Activated naive CD8-positive, alpha-beta T cell treated with anti-CD3 and anti-CD28 coated beads, Interleukin-2, amount 10 ng/mL, durations not matched to agents 7 days and 5 days (primary cell): ENCODE measurements around the gene LSM3. TPM values are rescaled to one million over a fixed set of nuclear protein-coding genes. Genes with fewer than 3 reads are reported as not detected.

Source experiments
- ATAC-seq: fragments of 150-1000 bp; cut with Tn5 transposase; one replicate; pipeline ENCODE4 v1.10.0; 2021; ENCODE audit warnings: low read depth, moderate library complexity
- POLR2A ChIA-PET: fragments of 350-600 bp; sonication (Branson Sonifier 250); formaldehyde crosslinking; loops from one replicate; lab custom pipeline; 2021; ENCODE audit warnings: antibody characterized with exemption; lab: Charles Lee
- DNase-seq: peaks from one replicate; pipeline ENCODE4 v3.0.0; 2021
- H3K27ac Mint-ChIP-seq: one replicate; pipeline ENCODE4 v1.8.0; 2022; ENCODE audit warnings: mild to moderate bottlenecking, mixed read lengths
- H3K27me3 Mint-ChIP-seq: one replicate; pipeline ENCODE4 v1.8.0; 2022; ENCODE audit warnings: mild to moderate bottlenecking, moderate library complexity, mixed read lengths
- H3K36me3 Mint-ChIP-seq: one replicate; pipeline ENCODE4 v1.8.0; 2021; ENCODE audit warnings: mild to moderate bottlenecking, mixed read lengths
- H3K4me1 Mint-ChIP-seq: one replicate; pipeline ENCODE4 v1.8.0; 2021; ENCODE audit warnings: mixed read lengths
- H3K4me3 Mint-ChIP-seq: one replicate; pipeline ENCODE4 v1.8.0; 2022; ENCODE audit warnings: mild to moderate bottlenecking, moderate library complexity, mixed read lengths
- H3K9me3 Mint-ChIP-seq: one replicate; pipeline ENCODE4 v1.8.0; 2021; ENCODE audit warnings: mixed read lengths
- total RNA-seq, 2 experiments: library from RNA; stranded (reverse); gene quantifications; one replicate each; pipeline ENCODE4 v1.2.3, GENCODE V29; 2021

The LSM3 gene
- 10 to 100 TPM; 14.3 to 14.4 TPM for total RNA-seq

DNA sequence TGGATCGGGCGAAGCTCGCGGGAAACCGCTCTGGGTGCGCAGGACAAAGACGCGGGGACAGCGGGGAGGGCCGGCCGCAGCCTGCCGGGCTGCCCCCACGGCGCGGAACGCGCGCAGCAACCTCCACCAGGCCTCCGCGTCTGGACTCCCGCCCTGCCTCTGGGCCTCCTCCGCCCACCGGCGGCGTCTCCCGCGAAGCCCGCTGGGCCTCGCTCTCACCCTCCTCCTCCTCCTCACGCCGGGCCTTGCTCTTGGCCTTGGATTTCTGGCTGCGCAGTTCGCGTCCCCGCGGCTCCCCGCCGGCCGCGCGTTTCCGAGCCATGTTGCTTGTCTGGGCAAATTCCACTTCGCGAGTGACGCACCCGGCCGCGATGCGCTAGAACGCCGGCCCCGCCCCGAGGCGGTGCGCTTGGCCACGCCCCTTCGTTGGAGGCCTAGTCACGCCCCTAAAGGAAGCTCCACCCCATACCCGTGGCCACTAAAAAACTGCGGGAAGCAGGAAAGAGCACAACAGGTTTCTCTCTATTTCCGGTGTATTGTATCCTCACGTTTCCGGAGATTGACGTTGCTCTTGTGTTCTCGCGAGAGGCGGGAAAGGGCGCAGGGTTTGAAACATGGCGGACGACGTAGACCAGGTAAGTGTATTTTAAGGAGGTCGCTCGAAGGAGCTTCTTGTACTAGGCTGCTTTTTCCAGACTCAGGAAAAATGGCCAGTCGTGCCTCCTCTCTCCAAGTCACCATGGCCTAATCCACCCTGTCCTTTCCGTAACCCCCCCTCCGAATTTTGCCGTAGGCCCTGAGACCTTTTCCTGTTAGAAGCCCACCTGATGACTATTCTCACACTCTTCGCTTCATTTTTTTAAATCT, at the start of gene LSM3, which contains the start of gene XPC:
Gene LSM3, plus strand, starts transcription at position 571 of the 867 bp plus-strand sequence. Its CDS starts 44 bp downstream, at position 615.
Gene XPC, minus strand, starts transcription at position 355 of the 867 bp plus-strand sequence. Its CDS starts 33 bp downstream, at position 322.
- ATAC-seq, result peak; percentile 88
- Mint-ChIP-seq H3K36me3 (peaks cover 13% of the 10 kb centered on the region), H3K4me1 (peaks cover 59% of the 10 kb centered on the region), H3K27ac (peak within 1 kb of the TSS; percentile 100), H3K9me3 (no peaks in the 10 kb centered on the region), H3K4me3 (peak within 1 kb of the TSS; percentile 94), H3K27me3 (no peaks in the 10 kb centered on the region)
- DNase-seq, result peak; percentile 99
- POLR2A ChIA-PET, result interaction anchor here (0.7 to 3.4 kb wide), 19 partner anchors 10 to 1516 kb away, joined by 3 to 48 read pairs (median 4); partner anchors contain the start of genes CCDC174, CHCHD4, RBSN and SLC6A6

- Mint-ChIP-seq H3K9me3 (no peaks in the 10 kb centered on the region), H3K4me3 (no peak overlapping the region), H3K36me3 (peaks cover 21% of the 10 kb centered on the region), H3K27ac (no peak overlapping the region), H3K27me3 (no peaks in the 10 kb centered on the region), H3K4me1 (peaks cover 24% of the 10 kb centered on the region)
- DNase-seq (no peak), ATAC-seq (no peak)
- POLR2A ChIA-PET, result no interaction called here
These were observed 49.3 kb upstream of the LSM3 start for GRCh38 chr3:14129296-14129695.

- no peaks in the 10 kb centered on the region for H3K9me3 Mint-ChIP-seq
- peaks cover 24% of the 10 kb centered on the region for H3K4me1 Mint-ChIP-seq
- H3K27me3 Mint-ChIP-seq, result no peaks in the 10 kb centered on the region
- DNase-seq (no peak), ATAC-seq (no peak)
- no peak overlapping the region for H3K27ac Mint-ChIP-seq
- H3K36me3 Mint-ChIP-seq, result peaks cover 21% of the 10 kb centered on the region
- no peak overlapping the region for H3K4me3 Mint-ChIP-seq
- POLR2A ChIA-PET, result no interaction called here
These were observed 48.4 kb upstream of the LSM3 start for GRCh38 chr3:14130230-14130629.

DNA sequence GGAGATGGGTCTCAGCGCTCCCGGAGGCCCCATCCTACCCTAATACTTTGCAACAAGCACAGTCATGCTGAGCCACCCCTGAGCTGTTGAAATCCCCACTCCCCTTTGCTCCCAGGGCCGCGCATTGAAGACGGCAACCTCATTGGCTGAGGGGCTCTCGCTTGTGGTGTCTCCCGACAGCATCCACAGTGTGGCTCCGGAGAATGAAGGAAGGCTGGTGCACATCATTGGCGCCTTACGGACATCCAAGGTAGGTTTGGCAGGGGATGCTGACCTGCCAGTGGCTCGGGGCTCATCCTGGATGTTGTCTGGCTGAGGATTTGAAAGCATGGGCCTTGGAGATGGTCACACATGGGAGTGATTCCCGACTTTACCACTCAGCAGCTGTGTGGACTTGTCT, 47.9 kb upstream of the LSM3 start:
- Mint-ChIP-seq H3K4me1 (peaks cover 23% of the 10 kb centered on the region), H3K36me3 (peaks cover 21% of the 10 kb centered on the region), H3K27me3 (no peaks in the 10 kb centered on the region), H3K9me3 (no peaks in the 10 kb centered on the region), H3K27ac (no peak overlapping the region), H3K4me3 (no peak overlapping the region)
- POLR2A ChIA-PET, result no interaction called here
- ATAC-seq (no peak), DNase-seq (no peak)

DNA sequence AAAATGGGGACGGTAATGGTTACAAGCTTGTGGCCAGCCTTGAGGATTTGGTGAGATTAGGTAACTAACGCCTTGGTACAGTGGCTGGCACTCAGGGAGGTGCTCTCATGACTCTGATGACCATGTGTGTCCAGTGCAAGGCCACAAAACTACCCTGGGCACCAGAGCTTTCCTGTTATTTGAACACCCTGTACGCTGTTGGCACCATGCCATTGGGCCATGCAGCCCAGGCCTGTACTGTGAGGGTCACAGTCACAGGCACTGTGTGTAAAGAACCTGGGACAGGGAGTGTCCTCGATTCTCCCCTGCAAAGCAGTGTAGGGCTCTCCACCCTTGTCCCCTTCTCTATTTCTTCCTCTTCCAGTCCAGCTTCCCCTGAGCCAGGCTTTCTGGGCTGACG, 47.5 kb upstream of the LSM3 start:
- no peak overlapping the region for H3K27ac Mint-ChIP-seq
- POLR2A ChIA-PET, result no interaction called here
- DNase-seq (no peak), ATAC-seq (no peak)
- no peaks in the 10 kb centered on the region for H3K27me3 Mint-ChIP-seq
- peaks cover 24% of the 10 kb centered on the region for H3K36me3 Mint-ChIP-seq
- H3K4me1 Mint-ChIP-seq, result peaks cover 19% of the 10 kb centered on the region
- no peak overlapping the region for H3K4me3 Mint-ChIP-seq
- H3K9me3 Mint-ChIP-seq, result no peaks in the 10 kb centered on the region

- Mint-ChIP-seq H3K4me1 (peaks cover 13% of the 10 kb centered on the region), H3K36me3 (peaks cover 24% of the 10 kb centered on the region), H3K27me3 (no peaks in the 10 kb centered on the region), H3K4me3 (no peak overlapping the region), H3K9me3 (no peaks in the 10 kb centered on the region), H3K27ac (no peak overlapping the region)
- ATAC-seq, result no peak
- DNase-seq, result no peak
- POLR2A ChIA-PET, result no interaction called here
These were observed 46.5 kb upstream of the LSM3 start for GRCh38 chr3:14132120-14132519.

GRCh38 chr3:14132689-14133088, 45.9 kb upstream of the LSM3 start:
- Mint-ChIP-seq H3K27ac (no peak overlapping the region), H3K4me3 (no peak overlapping the region), H3K27me3 (no peaks in the 10 kb centered on the region), H3K4me1 (peaks cover 8% of the 10 kb centered on the region), H3K9me3 (no peaks in the 10 kb centered on the region), H3K36me3 (peaks cover 24% of the 10 kb centered on the region)
- POLR2A ChIA-PET, result no interaction called here
- ATAC-seq, result no peak
- no peak for DNase-seq

GRCh38 chr3:14133188-14133800, 45.3 kb upstream of the LSM3 start:
- Mint-ChIP-seq H3K4me3 (no peak overlapping the region), H3K27ac (no peak overlapping the region), H3K9me3 (no peaks in the 10 kb centered on the region), H3K4me1 (peaks cover 2% of the 10 kb centered on the region), H3K27me3 (no peaks in the 10 kb centered on the region), H3K36me3 (peaks cover 20% of the 10 kb centered on the region)
- DNase-seq, result no peak
- ATAC-seq, result no peak
- POLR2A ChIA-PET, result interaction anchor here (1.7 kb wide), 1 partner anchor 8 kb away, joined by 5 read pairs; the partner anchor contains the start of genes CHCHD4 and TMEM43

- Mint-ChIP-seq H3K9me3 (no peaks in the 10 kb centered on the region), H3K4me1 (no peaks in the 10 kb centered on the region), H3K36me3 (peaks cover 14% of the 10 kb centered on the region), H3K27ac (no peak overlapping the region), H3K4me3 (no peak overlapping the region), H3K27me3 (no peaks in the 10 kb centered on the region)
- no peak for ATAC-seq
- no peak for DNase-seq
- POLR2A ChIA-PET, result interaction anchor here (1.7 kb wide), 1 partner anchor 9 kb away, joined by 5 read pairs; the partner anchor contains the start of genes CHCHD4 and TMEM43
These were observed 44.7 kb upstream of the LSM3 start for GRCh38 chr3:14133876-14134275.

DNA sequence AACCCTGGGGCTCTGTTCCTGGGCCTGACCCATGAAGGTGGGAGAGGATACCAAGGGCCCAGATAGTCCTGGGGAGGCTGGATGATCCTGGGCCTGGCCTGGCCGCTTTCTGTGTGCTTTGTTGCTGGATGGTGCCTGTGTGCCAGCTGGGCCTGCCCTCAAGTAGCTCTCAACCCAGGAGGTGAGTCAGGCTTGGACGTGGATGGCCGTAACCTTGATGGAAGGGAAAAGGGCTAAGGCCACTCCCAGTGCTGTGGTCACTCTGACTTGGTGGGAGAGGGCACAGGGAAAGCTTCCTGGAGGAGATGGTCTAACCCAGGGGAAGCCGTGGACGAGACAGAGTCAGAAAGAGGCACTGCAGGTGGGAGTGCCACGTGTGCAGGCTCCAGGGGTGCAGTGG, 44.3 kb upstream of the LSM3 start:
- H3K27ac Mint-ChIP-seq, result no peak overlapping the region

GRCh38 chr3:14135581-14135980, 43.0 kb upstream of the LSM3 start:
- ATAC-seq (no peak), DNase-seq (no peak)
- POLR2A ChIA-PET, result no interaction called here
- Mint-ChIP-seq H3K27me3 (no peaks in the 10 kb centered on the region), H3K9me3 (no peaks in the 10 kb centered on the region), H3K4me3 (no peak overlapping the region), H3K27ac (no peak overlapping the region), H3K4me1 (no peaks in the 10 kb centered on the region), H3K36me3 (peaks cover 7% of the 10 kb centered on the region)

More for the DNA sequence above, 44.3 kb upstream of the LSM3 start:
- ATAC-seq, result no peak
- Mint-ChIP-seq H3K4me3 (no peak overlapping the region), H3K4me1 (no peaks in the 10 kb centered on the region), H3K27me3 (no peaks in the 10 kb centered on the region), H3K36me3 (peaks cover 12% of the 10 kb centered on the region), H3K9me3 (no peaks in the 10 kb centered on the region)
- DNase-seq, result no peak
- POLR2A ChIA-PET, result interaction anchor here (1.7 kb wide), 1 partner anchor 9 kb away, joined by 5 read pairs; the partner anchor contains the start of genes CHCHD4 and TMEM43

DNA sequence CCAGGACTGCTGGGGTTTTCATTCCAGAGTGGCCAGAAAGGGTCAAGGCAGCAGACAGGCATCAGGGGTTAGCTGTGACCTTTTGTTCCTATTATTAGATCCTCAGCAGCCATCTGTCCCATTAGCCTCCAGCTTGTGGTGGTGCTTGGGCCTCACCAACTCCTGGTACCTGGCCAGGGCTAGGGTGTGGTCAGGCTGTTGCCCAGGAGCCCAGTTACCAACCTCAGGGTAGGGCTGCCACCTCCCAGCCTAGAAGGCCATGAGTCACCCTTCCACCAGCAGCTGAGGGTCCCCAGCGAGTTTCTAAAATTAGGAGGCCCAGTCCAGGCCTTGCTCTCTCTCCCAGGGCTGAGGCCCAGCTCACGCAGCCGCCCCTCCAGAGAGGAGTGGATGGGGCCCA, 41.6 kb upstream of the LSM3 start:
- Mint-ChIP-seq H3K4me1 (no peaks in the 10 kb centered on the region), H3K4me3 (no peak overlapping the region), H3K36me3 (peaks cover 7% of the 10 kb centered on the region), H3K27ac (no peak overlapping the region), H3K27me3 (no peaks in the 10 kb centered on the region), H3K9me3 (no peaks in the 10 kb centered on the region)
- no peak for ATAC-seq
- no peak for DNase-seq
- POLR2A ChIA-PET, result no interaction called here

DNA sequence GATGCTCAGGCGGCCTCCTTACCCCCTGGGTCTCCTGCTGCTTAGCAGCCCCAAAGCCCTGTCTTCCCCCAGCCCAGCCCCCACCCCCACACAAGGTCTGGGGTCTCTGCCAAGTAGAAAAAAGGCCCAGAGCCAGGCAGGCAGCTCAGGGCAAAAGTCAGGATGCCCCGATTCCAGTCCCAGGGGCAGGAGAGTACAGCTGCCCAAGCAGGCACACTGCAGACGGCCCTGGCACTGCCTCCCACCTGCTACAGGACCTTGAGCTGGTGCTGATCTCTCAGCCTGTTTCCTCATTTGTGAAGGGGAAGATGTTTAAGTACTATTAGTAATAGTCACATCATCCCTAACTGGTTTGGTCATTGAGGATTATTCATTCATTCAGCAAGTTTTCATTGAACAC, 41.2 kb upstream of the LSM3 start:
- ATAC-seq, result no peak
- Mint-ChIP-seq H3K4me1 (peaks cover 1% of the 10 kb centered on the region), H3K9me3 (no peaks in the 10 kb centered on the region), H3K27ac (no peak overlapping the region), H3K4me3 (no peak overlapping the region), H3K36me3 (peaks cover 10% of the 10 kb centered on the region), H3K27me3 (no peaks in the 10 kb centered on the region)
- POLR2A ChIA-PET, result no interaction called here
- DNase-seq, result no peak
